ENCODE results near the gene RSBN1L. TPM values are rescaled to one million over a fixed set of nuclear protein-coding genes. Genes with fewer than 3 reads are reported as not detected.

Gene RSBN1L
- total and polyA plus RNA-seq, 12 donors, result 7.9 to 21.3 (median 13.1) TPM

DNA sequence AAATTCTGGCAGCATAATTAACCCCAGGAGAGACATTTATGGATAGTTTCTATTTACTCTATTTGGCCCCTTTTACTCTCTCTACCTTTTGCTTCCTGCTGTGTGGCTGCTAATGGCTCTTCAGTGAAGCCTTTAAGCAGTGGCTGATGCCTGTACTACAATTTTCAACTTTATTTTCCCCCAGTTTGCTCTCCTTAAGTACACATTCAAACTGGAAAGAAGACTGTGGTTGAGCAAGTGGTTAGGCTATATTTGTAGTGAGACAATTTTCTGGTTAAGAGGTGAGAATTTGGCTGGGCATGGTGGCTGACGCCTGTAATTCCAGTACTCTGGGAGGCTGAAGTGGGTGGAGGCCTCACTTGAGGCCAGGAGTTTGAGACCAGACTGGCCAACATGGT is 8.5 kb upstream of the RSBN1L start:
- intact Hi-C loops (cut with DNase I), result no loop called here
- 93 to 100% (median 99%) methylated on average over 1 of the region's 1 CpG for WGBS, 4 donors
- TF ChIP-seq POLR2A (IDR thresholded peaks at IDR 0.05), result no peak
- TF ChIP-seq, protein P1, sequence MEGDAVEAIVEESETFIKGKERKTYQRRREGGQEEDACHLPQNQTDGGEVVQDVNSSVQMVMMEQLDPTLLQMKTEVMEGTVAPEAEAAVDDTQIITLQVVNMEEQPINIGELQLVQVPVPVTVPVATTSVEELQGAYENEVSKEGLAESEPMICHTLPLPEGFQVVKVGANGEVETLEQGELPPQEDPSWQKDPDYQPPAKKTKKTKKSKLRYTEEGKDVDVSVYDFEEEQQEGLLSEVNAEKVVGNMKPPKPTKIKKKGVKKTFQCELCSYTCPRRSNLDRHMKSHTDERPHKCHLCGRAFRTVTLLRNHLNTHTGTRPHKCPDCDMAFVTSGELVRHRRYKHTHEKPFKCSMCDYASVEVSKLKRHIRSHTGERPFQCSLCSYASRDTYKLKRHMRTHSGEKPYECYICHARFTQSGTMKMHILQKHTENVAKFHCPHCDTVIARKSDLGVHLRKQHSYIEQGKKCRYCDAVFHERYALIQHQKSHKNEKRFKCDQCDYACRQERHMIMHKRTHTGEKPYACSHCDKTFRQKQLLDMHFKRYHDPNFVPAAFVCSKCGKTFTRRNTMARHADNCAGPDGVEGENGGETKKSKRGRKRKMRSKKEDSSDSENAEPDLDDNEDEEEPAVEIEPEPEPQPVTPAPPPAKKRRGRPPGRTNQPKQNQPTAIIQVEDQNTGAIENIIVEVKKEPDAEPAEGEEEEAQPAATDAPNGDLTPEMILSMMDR (IDR thresholded peaks at IDR 0.05), result no peak
- peaks cover 0 to 5% of the 10 kb centered on the region in 2 donors for H3K4me1 ChIP-seq (replicated peaks in 1 of 2)
- no peaks in the 10 kb centered on the region for H3K9me3 ChIP-seq (replicated peaks in 1 of 3)
- peaks cover 0 to 5% of the 10 kb centered on the region in 2 donors for H3K36me3 ChIP-seq (replicated peaks in 1 of 2)
- H3K27me3 ChIP-seq, result no peaks in the 10 kb centered on the region
- DNase-seq, result no peak
- H3K27ac ChIP-seq, result no peak overlapping the region
- H3K4me3 ChIP-seq, result no peak overlapping the region

DNA sequence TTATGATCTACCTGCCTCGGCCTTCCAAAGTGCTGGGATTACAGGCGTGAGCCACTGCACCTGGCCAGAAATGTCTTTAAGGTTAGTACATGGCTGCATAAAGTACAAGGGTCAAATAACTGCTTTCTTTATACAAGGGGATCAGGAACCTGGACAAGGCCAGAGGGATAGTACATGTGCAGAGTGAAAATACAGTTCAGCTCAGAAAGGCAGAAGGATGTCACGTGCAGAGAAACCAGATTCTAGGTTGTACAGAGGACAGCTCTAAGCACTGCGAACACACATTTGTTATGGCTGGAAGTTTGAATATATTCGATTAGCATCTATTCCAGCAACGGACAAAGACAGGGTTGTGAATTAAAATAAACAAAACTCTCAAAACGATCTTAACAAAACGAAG is 6.0 kb upstream of the RSBN1L start:
- H3K27ac ChIP-seq, result no peak overlapping the region
- 79 to 89% (median 85%) methylated on average over 8 of the region's 8 CpGs for WGBS, 4 donors
- intact Hi-C loops (cut with DNase I), result no loop called here
- H3K36me3 ChIP-seq (replicated peaks in 1 of 2), result no peaks in the 10 kb centered on the region
- TF ChIP-seq, protein P1 (IDR thresholded peaks at IDR 0.05), result no peak
- no peak for TF ChIP-seq POLR2A (IDR thresholded peaks at IDR 0.05)
- H3K4me1 ChIP-seq (replicated peaks in 1 of 2), result peaks cover 5 to 18% of the 10 kb centered on the region in 2 donors
- no peak for DNase-seq
- no peak overlapping the region for H3K4me3 ChIP-seq
- H3K9me3 ChIP-seq (replicated peaks in 1 of 3), result no peaks in the 10 kb centered on the region
- H3K27me3 ChIP-seq, result no peaks in the 10 kb centered on the region

DNA sequence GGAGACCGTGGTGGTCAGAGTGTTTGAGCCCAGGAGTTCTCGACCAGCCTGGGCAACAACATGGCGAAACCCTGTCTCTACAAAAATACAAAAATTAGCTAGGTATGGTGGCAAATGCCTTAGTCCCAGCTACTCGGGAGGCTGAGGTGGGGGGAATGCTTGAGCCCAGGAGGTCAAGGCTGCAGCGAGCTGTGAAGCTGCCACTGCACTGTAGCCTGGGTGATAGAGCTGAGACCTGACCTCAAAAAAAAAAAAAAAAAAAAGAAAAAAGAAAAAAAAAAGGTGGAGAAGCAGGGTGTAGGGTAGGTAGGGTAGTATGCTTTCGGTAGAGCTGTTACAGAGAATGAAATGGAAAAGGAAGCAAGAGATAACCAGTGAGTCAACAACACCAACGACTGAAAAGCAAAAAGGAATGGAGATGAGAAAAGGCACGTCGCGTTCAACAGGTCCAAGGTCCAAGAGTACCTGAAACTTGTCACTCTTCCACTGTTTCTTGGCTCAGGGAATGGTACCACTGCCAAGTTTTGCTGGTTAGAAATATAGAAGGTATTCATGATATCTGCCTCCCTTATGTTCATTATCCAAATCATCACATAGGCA is 4.3 kb upstream of the RSBN1L start:
- H3K27me3 ChIP-seq, result no peaks in the 10 kb centered on the region
- TF ChIP-seq POLR2A (IDR thresholded peaks at IDR 0.05), result no peak
- TF ChIP-seq, protein P1 (IDR thresholded peaks at IDR 0.05), result no peak
- H3K4me1 ChIP-seq (replicated peaks in 1 of 2), result peaks cover 5 to 14% of the 10 kb centered on the region in 2 donors
- H3K36me3 ChIP-seq (replicated peaks in 1 of 2), result no peaks in the 10 kb centered on the region
- 67 to 83% (median 80%) methylated on average over 9 to 10 of the region's 10 CpGs for WGBS, 4 donors
- no peak for DNase-seq
- H3K9me3 ChIP-seq (replicated peaks in 1 of 3), result no peaks in the 10 kb centered on the region
- intact Hi-C loops (cut with DNase I), result no loop called here
- H3K4me3 ChIP-seq, result no peak overlapping the region
- no peak overlapping the region for H3K27ac ChIP-seq

DNA sequence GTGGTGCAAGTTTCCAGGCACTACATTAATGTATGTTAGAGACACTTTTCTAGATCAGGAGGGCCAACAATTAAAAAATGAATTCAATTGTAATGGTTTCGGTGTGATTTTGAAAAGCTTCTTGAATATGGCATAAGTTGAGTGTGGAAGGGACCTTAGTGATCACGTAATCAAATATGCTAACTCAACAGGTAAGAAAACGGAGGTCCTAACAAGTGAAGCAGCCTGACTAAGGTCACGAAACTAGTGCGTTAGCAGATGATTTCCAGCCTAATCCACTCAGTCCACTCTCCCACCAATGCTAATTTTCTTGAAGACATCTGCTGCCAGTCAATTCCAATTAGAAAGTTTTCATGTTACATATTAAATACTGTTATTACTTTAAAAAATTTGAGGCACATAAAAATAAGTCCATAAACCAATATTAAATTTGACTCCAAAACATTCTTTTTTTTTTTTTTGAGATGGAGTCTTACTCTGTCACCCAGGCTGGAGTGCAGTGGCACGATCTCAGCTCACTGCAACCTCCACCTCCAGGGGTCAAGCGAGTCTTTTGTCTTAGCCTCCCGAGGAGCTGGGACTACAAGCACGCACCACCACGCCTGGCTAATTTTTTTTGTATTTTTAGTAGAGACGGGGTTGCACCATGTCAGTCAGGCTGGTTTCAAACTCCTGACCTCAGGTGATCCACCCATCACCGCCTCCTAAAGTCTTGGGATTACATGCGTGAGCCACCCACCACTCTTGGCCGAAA is 2.3 kb upstream of the RSBN1L start:
- Histone ChIP-seq H3K4me3 (no peak overlapping the region), H3K4me1 (replicated peaks in 1 of 2) (peaks cover 15 to 29% of the 10 kb centered on the region in 2 donors), H3K9me3 (replicated peaks in 1 of 3) (no peaks in the 10 kb centered on the region), H3K36me3 (replicated peaks in 1 of 2) (no peaks in the 10 kb centered on the region), H3K27ac (no peak overlapping the region), H3K27me3 (no peaks in the 10 kb centered on the region)
- 91 to 96% (median 95%) methylated on average over 14 of the region's 14 CpGs for WGBS, 4 donors
- DNase-seq, result no peak
- TF ChIP-seq POLR2A (IDR thresholded peaks at IDR 0.05), result no peak
- TF ChIP-seq, protein P1 (IDR thresholded peaks at IDR 0.05), result no peak
- intact Hi-C loops (cut with DNase I), result no loop called here
